H9 (cell line): Measurements from ENCODE around the gene SPNS3. TPM values are rescaled to one million over a fixed set of nuclear protein-coding genes. Genes with fewer than 3 reads are reported as not detected.

Experiments used
- DNase-seq: peaks from one replicate; pipeline ENCODE4 v3.0.0-alpha.2; 2017
- H2AFZ ChIP-seq: one replicate; pipeline ENCODE4 v1.6.1; 2013; ENCODE audit warnings: mild to moderate bottlenecking, low read length, control low read depth, moderate library complexity
- H2AK5ac ChIP-seq: 2 replicates; pipeline ENCODE4 v1.6.1; 2013; ENCODE audit warnings: low read length, control low read depth, mixed read lengths; ENCODE audit not compliant: insufficient read length
- H2BK120ac ChIP-seq: one replicate; pipeline ENCODE4 v1.6.1; 2013; ENCODE audit warnings: low read depth, mild to moderate bottlenecking, low read length, control low read depth, inconsistent platforms; ENCODE audit not compliant: poor library complexity, severe bottlenecking
- H2BK12ac ChIP-seq: 2 replicates; pipeline ENCODE4 v1.6.1; 2013; ENCODE audit warnings: low read length, control low read depth, mixed read lengths, low read depth; ENCODE audit not compliant: insufficient read length
- H2BK15ac ChIP-seq: 2 replicates; pipeline ENCODE4 v1.6.1; 2013; ENCODE audit warnings: low read depth, low read length, control low read depth
- H2BK20ac ChIP-seq: one replicate; pipeline ENCODE4 v1.6.1; 2013; ENCODE audit warnings: low read depth, mild to moderate bottlenecking, low read length, control low read depth, inconsistent platforms; ENCODE audit not compliant: poor library complexity, severe bottlenecking
- H2BK5ac ChIP-seq: 2 replicates; pipeline ENCODE4 v1.6.1; 2013; ENCODE audit warnings: low read length, control low read depth, mixed read lengths; ENCODE audit not compliant: insufficient read length
- H3K14ac ChIP-seq: 2 replicates; pipeline ENCODE4 v1.6.1; 2013; ENCODE audit warnings: low read length, control low read depth; ENCODE audit not compliant: insufficient read depth
- H3K18ac ChIP-seq: 2 replicates; pipeline ENCODE4 v1.6.1; 2013; ENCODE audit warnings: low read depth, mild to moderate bottlenecking, mixed read lengths, low read length, control low read depth; ENCODE audit not compliant: insufficient read length
- H3K23ac ChIP-seq: 2 replicates; pipeline ENCODE4 v1.6.1; 2013; ENCODE audit warnings: low read length, control low read depth, mixed read lengths, low read depth; ENCODE audit not compliant: insufficient read length
- H3K23me2 ChIP-seq: 2 replicates; pipeline ENCODE4 v1.6.1; 2013; ENCODE audit warnings: low read depth, mild to moderate bottlenecking, mixed read lengths, low read length, control low read depth; ENCODE audit not compliant: insufficient read length, poor library complexity, severe bottlenecking
- H3K27ac ChIP-seq: 2 replicates; pipeline ENCODE4 v1.5.1; 2013; ENCODE audit warnings: low read length, control low read depth, mixed read lengths, low read depth; ENCODE audit not compliant: insufficient read length
- H3K27me3 ChIP-seq: 2 replicates; pipeline ENCODE4 v1.6.1; 2013; ENCODE audit warnings: low read length, control low read depth, inconsistent platforms; ENCODE audit not compliant: insufficient read depth
- H3K4ac ChIP-seq: 2 replicates; pipeline ENCODE4 v1.6.1; 2013; ENCODE audit warnings: low read depth, mild to moderate bottlenecking, control low read depth, inconsistent platforms, low read length, moderate library complexity
- H3K4me1 ChIP-seq: 2 replicates; pipeline ENCODE4 v1.6.1; 2013; ENCODE audit warnings: low read length, control low read depth, inconsistent platforms; ENCODE audit not compliant: insufficient read depth
- H3K4me2 ChIP-seq: 2 replicates; pipeline ENCODE4 v1.6.1; 2013; ENCODE audit warnings: low read length, control low read depth, mixed read lengths; ENCODE audit not compliant: insufficient read length, insufficient read depth
- H3K56ac ChIP-seq: 2 replicates; pipeline ENCODE4 v1.6.1; 2013; ENCODE audit warnings: low read depth, mild to moderate bottlenecking, mixed read lengths, low read length, control low read depth; ENCODE audit not compliant: insufficient read length
- H3K79me1 ChIP-seq: 2 replicates; pipeline ENCODE4 v1.6.1; 2013; ENCODE audit warnings: low read depth, mild to moderate bottlenecking, moderate library complexity, low read length, control low read depth, inconsistent platforms; ENCODE audit not compliant: insufficient read depth, poor library complexity, severe bottlenecking
- H3K79me2 ChIP-seq: 2 replicates; pipeline ENCODE4 v1.6.1; 2013; ENCODE audit warnings: low read length, control low read depth, inconsistent platforms; ENCODE audit not compliant: insufficient read depth
- H3K9ac ChIP-seq: 2 replicates; pipeline ENCODE4 v1.6.1; 2013; ENCODE audit warnings: low read length, control low read depth, mixed read lengths; ENCODE audit not compliant: insufficient read length; ENCODE audit errors: extremely low read depth
- H3K9me3 ChIP-seq: one replicate; pipeline ENCODE4 v1.6.1; 2013; ENCODE audit warnings: low read depth, low read length, inconsistent platforms; ENCODE audit not compliant: control insufficient read depth
- H3T11ph ChIP-seq: one replicate; pipeline ENCODE4 v1.6.1; 2013; ENCODE audit warnings: mild to moderate bottlenecking, low read length, control low read depth, inconsistent platforms
- H4K20me1 ChIP-seq: one replicate; pipeline ENCODE4 v1.6.1; 2013; ENCODE audit not compliant: control insufficient read depth, insufficient read length, insufficient read depth
- H4K5ac ChIP-seq: 2 replicates; pipeline ENCODE4 v1.6.1; 2013; ENCODE audit warnings: low read depth, mild to moderate bottlenecking, mixed read lengths, low read length, control low read depth; ENCODE audit not compliant: insufficient read length
- H4K8ac ChIP-seq: replicated peaks from 2 replicates; pipeline ENCODE4 v1.6.1; 2013; ENCODE audit warnings: low read length, control low read depth, mixed read lengths, low read depth; ENCODE audit not compliant: insufficient read length
- H4K91ac ChIP-seq: 2 replicates; pipeline ENCODE4 v1.6.1; 2013; ENCODE audit warnings: low read depth, mild to moderate bottlenecking, moderate library complexity, mixed read lengths, low read length, control low read depth; ENCODE audit not compliant: insufficient read length
- H3K27ac Mint-ChIP-seq, 3 experiments: 2 replicates in 2 of 3; 3 replicates in 1 of 3; pipeline ENCODE4 v1.8.0; 2020 to 2021; ENCODE audit warnings: mixed read lengths in 3 of 3, mild to moderate bottlenecking in 1 of 3, moderate library complexity in 1 of 3
- H3K27me3 Mint-ChIP-seq: 2 replicates; pipeline ENCODE4 v1.8.0; 2021; ENCODE audit warnings: low read depth, mild to moderate bottlenecking, moderate library complexity, mixed read lengths
- H3K36me3 Mint-ChIP-seq, 3 experiments: 2 replicates in 2 of 3; 3 replicates in 1 of 3; pipeline ENCODE4 v1.8.0; 2020 to 2021; ENCODE audit warnings: low read depth in 3 of 3, mixed read lengths in 3 of 3; ENCODE audit not compliant: insufficient read depth in 1 of 3
- H3K4me1 Mint-ChIP-seq, 2 experiments: 2 replicates each; pipeline ENCODE4 v1.8.0; 2020; ENCODE audit warnings: mixed read lengths in 2 of 2
- H3K4me3 Mint-ChIP-seq, 2 experiments: 2 replicates in 1 of 2; 3 replicates in 1 of 2; pipeline ENCODE4 v1.8.0; 2020 to 2021; ENCODE audit warnings: mild to moderate bottlenecking in 2 of 2, mixed read lengths in 2 of 2, moderate library complexity in 1 of 2
- H3K9me3 Mint-ChIP-seq, 2 experiments: 2 replicates in 1 of 2; 3 replicates in 1 of 2; pipeline ENCODE4 v1.8.0; 2020; ENCODE audit warnings: mild to moderate bottlenecking in 2 of 2, mixed read lengths in 2 of 2, moderate library complexity in 1 of 2
- CTCF ChIP-seq: fragments of 200-600 bp; sonication (generic); conservative IDR thresholded peaks from 3 replicates; pipeline ENCODE4 v1.8.0; 2021; ENCODE audit warnings: antibody characterized with exemption, mild to moderate bottlenecking
- WGBS: extraction: QIAGEN DNeasy Blood & Tissue Kit; methylation state at CpG from one replicate; pipeline ENCODE4 v1.1.7; 2013; ENCODE audit warnings: missing lambda C conversion rate, low lambda C conversion rate, mixed read lengths; ENCODE audit not compliant: insufficient read length; ENCODE audit errors: extremely low coverage; 5-methylcytosine and 5-hydroxymethylcytosine counted together
- total RNA-seq: library from RNA; stranded (reverse); gene quantifications from 2 replicates; pipeline ENCODE4 v1.2.1, GENCODE V29; 2021

Gene SPNS3
- total RNA-seq, 1 experiment from 2014 or later = not detected

- no CpG with 5 or more reads among the region's 12 CpGs for WGBS
- Histone ChIP-seq H4K91ac (no peak overlapping the region), H3K4me1 (no peaks in the 10 kb centered on the region), H2AFZ (no peak overlapping the region), H4K5ac (no peak overlapping the region), H2BK15ac (no peak overlapping the region), H3K9ac (no peak overlapping the region), H3K4me2 (no peak overlapping the region), H3K79me2 (no peaks in the 10 kb centered on the region), H2BK20ac (no peak overlapping the region), H3K27ac (no peak overlapping the region), H3T11ph (no peak overlapping the region), H3K56ac (no peak overlapping the region), H2AK5ac (no peak overlapping the region), H3K23ac (no peak overlapping the region), H2BK5ac (no peak overlapping the region), H3K79me1 (no peaks in the 10 kb centered on the region), H2BK12ac (no peak overlapping the region), H3K9me3 (no peaks in the 10 kb centered on the region), H3K27me3 (peaks cover 6% of the 10 kb centered on the region), H4K8ac (no peak overlapping the region), H4K20me1 (no peaks in the 10 kb centered on the region), H3K23me2 (no peaks in the 10 kb centered on the region), H3K14ac (no peak overlapping the region), H3K4ac (no peak overlapping the region), H2BK120ac (no peak overlapping the region), H3K18ac (no peak overlapping the region)
- Mint-ChIP-seq H3K4me1 (peaks cover 11 to 14% of the 10 kb centered on the region in 2 experiments), H3K4me3 (no peak overlapping the region), H3K27me3 (peaks cover 96% of the 10 kb centered on the region), H3K9me3 (no peaks in the 10 kb centered on the region; a peak in 1 of 5 replicates), H3K27ac (no peak overlapping the region; a peak in 1 of 7 replicates), H3K36me3 (no peaks in the 10 kb centered on the region)
- no peak for DNase-seq
- TF ChIP-seq CTCF = no peak; the same call in 2 of the 3 replicates
These were observed 93.9 kb downstream of the SPNS3 start for GRCh38 chr17:4527566-4528125.
